ENCODE measurements around the gene CELA2A. TPM values are rescaled to one million over a fixed set of nuclear protein-coding genes. Genes with fewer than 3 reads are reported as not detected.

Gene CELA2A
- total RNA-seq, 1 donor from 2014 or later = not detected

DNA sequence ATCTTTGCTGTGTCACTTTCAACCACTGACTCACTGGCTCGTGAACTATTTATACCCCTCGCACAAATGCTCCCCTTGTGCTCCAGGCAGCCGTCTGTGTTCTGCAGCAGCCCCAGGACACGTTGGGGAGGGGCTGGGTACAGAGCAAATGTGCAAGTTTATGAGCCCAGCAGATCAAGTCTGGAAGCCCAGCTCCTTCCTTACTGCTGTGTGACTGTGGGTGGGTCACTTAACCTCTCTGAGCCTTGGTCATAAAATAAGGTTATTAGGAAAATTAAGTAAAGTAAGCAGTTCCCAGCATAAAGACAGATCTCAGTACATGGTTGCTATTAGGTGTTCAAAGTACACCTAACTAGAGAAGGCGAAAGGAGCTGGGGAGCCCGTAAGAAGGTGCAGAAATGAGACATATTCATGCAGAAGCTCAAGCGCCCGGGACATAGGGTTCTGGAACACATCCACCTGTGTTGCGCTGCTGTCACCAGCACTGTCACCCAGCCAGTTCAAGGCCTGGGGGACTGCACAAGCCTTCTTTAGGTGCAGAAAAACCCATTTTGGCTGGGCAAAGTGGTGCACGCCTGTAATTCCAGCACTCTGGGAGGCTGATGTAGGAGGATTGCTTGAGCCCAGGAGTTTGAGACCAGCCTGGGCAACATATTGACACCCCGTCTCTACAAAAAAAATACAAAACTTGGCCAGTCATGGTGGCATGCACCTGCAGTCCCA is 33.0 kb upstream of the CELA2A start:
- H3K27ac Mint-ChIP-seq = no peak overlapping the region

DNA sequence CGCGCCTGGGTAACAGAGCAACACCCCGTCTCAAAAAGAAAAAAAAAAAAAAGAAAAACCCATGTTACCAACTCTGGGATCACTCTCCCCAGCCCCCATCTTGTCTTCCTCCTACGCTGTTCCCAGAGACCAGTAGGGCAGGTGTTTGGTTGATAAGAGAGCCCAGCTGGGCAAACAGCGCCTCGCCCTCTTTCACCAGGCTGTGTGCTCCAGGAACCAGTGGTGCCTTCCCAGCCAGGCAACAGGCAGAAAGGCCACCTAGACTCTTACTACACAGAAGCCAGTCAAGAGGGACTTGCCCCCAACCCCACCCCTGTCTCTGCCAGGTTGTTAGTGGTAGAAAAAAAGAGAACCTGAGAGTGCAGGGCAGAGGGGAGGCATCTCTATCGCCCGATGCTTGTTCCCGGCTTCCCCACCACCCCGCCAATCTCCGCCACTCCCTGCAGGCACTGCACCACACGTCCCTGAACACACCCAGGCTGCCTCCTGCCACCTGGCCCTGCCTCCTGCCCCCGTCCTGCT is 32.3 kb upstream of the CELA2A start:
- no peaks in the 10 kb centered on the region for H3K79me2 ChIP-seq (ENCODE audit: low read depth)
- no peaks in the 10 kb centered on the region for H3K36me3 ChIP-seq
- no peaks in the 10 kb centered on the region for H3K27me3 ChIP-seq
- peaks cover 15% of the 10 kb centered on the region for H3K4me1 Mint-ChIP-seq
- no peak overlapping the region for H3K9ac ChIP-seq
- no peak overlapping the region for H2AFZ ChIP-seq (replicated peaks)
- TF ChIP-seq EZH2 (IDR thresholded peaks at IDR 0.05) = no peak
- TF ChIP-seq EZH2phosphoT487 (IDR thresholded peaks at IDR 0.05) = no peak
- TF ChIP-seq, protein P1, sequence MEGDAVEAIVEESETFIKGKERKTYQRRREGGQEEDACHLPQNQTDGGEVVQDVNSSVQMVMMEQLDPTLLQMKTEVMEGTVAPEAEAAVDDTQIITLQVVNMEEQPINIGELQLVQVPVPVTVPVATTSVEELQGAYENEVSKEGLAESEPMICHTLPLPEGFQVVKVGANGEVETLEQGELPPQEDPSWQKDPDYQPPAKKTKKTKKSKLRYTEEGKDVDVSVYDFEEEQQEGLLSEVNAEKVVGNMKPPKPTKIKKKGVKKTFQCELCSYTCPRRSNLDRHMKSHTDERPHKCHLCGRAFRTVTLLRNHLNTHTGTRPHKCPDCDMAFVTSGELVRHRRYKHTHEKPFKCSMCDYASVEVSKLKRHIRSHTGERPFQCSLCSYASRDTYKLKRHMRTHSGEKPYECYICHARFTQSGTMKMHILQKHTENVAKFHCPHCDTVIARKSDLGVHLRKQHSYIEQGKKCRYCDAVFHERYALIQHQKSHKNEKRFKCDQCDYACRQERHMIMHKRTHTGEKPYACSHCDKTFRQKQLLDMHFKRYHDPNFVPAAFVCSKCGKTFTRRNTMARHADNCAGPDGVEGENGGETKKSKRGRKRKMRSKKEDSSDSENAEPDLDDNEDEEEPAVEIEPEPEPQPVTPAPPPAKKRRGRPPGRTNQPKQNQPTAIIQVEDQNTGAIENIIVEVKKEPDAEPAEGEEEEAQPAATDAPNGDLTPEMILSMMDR (IDR thresholded peaks at IDR 0.05) = no peak
- peaks cover 5% of the 10 kb centered on the region for H3K36me3 Mint-ChIP-seq
- H4K20me1 ChIP-seq (ENCODE audit: low read depth) = no peaks in the 10 kb centered on the region
- peak overlapping the region; percentile 66 for H3K27ac Mint-ChIP-seq
- no peak overlapping the region for H3K27ac ChIP-seq
- H3K4me2 ChIP-seq = no peak overlapping the region
- no peaks in the 10 kb centered on the region for H3K9me3 ChIP-seq (ENCODE audit: low read depth)
- peaks cover 6% of the 10 kb centered on the region for H3K27me3 Mint-ChIP-seq (ENCODE audit: insufficient read depth, low read depth)
- no peaks in the 10 kb centered on the region for H3F3A ChIP-seq (ENCODE audit: low read depth)
- peaks cover 3% of the 10 kb centered on the region for H3K9me3 Mint-ChIP-seq
- no peak for DNase-seq (ENCODE audit: low spot score)
- no peak overlapping the region for H3K4me3 ChIP-seq
- no peaks in the 10 kb centered on the region for H3K4me1 ChIP-seq
- no peak overlapping the region for H3K4me3 Mint-ChIP-seq

More for the DNA sequence above, 33.0 kb upstream of the CELA2A start:
- Histone ChIP-seq H3K27me3 (no peaks in the 10 kb centered on the region), H3K9me3 (ENCODE audit: low read depth) (no peaks in the 10 kb centered on the region), H3F3A (ENCODE audit: low read depth) (no peaks in the 10 kb centered on the region), H3K36me3 (no peaks in the 10 kb centered on the region), H3K4me2 (no peak overlapping the region), H3K4me1 (no peaks in the 10 kb centered on the region), H2AFZ (replicated peaks) (no peak overlapping the region), H4K20me1 (ENCODE audit: low read depth) (no peaks in the 10 kb centered on the region), H3K27ac (no peak overlapping the region), H3K9ac (no peak overlapping the region), H3K4me3 (no peak overlapping the region), H3K79me2 (ENCODE audit: low read depth) (no peaks in the 10 kb centered on the region)
- Mint-ChIP-seq H3K36me3 (peaks cover 5% of the 10 kb centered on the region), H3K4me1 (peaks cover 18% of the 10 kb centered on the region), H3K27me3 (ENCODE audit: insufficient read depth, low read depth) (peaks cover 6% of the 10 kb centered on the region), H3K9me3 (peaks cover 3% of the 10 kb centered on the region), H3K4me3 (no peak overlapping the region)
- no peak for DNase-seq (ENCODE audit: low spot score)
- TF ChIP-seq, protein P1 (IDR thresholded peaks at IDR 0.05) = no peak
- TF ChIP-seq EZH2 (IDR thresholded peaks at IDR 0.05) = no peak

DNA sequence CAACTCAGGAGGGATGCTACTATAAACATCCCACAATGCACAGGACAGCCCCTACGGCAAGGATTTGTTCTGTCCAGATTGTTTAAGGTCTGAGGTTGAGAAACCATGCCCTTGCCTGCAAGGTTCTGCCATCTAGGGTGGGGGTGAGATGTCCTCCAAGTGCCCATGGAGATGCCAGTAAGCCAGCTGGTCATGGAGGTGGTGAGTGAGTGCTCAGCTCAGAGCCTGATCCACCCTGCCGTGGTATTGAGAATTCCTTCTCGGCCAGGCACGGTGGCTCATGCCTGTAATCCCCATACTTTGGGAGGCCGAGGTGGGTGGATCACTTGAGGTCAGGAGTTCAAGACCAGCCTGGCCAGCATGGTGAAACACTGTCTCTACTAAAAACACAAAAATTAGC is 31.6 kb upstream of the CELA2A start:
- Mint-ChIP-seq H3K4me3 (no peak overlapping the region), H3K9me3 (peaks cover 3% of the 10 kb centered on the region), H3K4me1 (peaks cover 15% of the 10 kb centered on the region), H3K36me3 (peaks cover 5% of the 10 kb centered on the region), H3K27ac (peak overlapping the region; percentile 42), H3K27me3 (ENCODE audit: insufficient read depth, low read depth) (peaks cover 9% of the 10 kb centered on the region)
- no peak for DNase-seq (ENCODE audit: low spot score)
- H3F3A ChIP-seq (ENCODE audit: low read depth) = no peaks in the 10 kb centered on the region
- H3K79me2 ChIP-seq (ENCODE audit: low read depth) = no peaks in the 10 kb centered on the region
- no peak overlapping the region for H3K4me3 ChIP-seq
- no peak overlapping the region for H3K9ac ChIP-seq
- no peak overlapping the region for H3K27ac ChIP-seq
- H3K4me2 ChIP-seq = no peak overlapping the region
- no peaks in the 10 kb centered on the region for H3K9me3 ChIP-seq (ENCODE audit: low read depth)
- no peaks in the 10 kb centered on the region for H3K4me1 ChIP-seq
- no peaks in the 10 kb centered on the region for H3K36me3 ChIP-seq
- no peaks in the 10 kb centered on the region for H3K27me3 ChIP-seq
- no peak for TF ChIP-seq EZH2phosphoT487 (IDR thresholded peaks at IDR 0.05)
- TF ChIP-seq, protein P1 (IDR thresholded peaks at IDR 0.05) = no peak
- no peak for TF ChIP-seq EZH2 (IDR thresholded peaks at IDR 0.05)
- no peaks in the 10 kb centered on the region for H4K20me1 ChIP-seq (ENCODE audit: low read depth)
- H2AFZ ChIP-seq (replicated peaks) = no peak overlapping the region

All from neural progenitor cell (in vitro differentiated cells).